Hepatic stellate cell (primary cell): ENCODE measurements around the gene JKAMP.
A peak's percentile ranks its signal among the peaks of the same experiment; 100 is the strongest.

Experiments
- DNase-seq: peaks from one replicate; pipeline ENCODE4 v3.0.0; 2011; ENCODE audit warnings: low spot score

JKAMP gene

GRCh38 chr14:59481407-59481806 is 2.9 kb upstream of the JKAMP start:
- DNase-seq = no peak

DNA sequence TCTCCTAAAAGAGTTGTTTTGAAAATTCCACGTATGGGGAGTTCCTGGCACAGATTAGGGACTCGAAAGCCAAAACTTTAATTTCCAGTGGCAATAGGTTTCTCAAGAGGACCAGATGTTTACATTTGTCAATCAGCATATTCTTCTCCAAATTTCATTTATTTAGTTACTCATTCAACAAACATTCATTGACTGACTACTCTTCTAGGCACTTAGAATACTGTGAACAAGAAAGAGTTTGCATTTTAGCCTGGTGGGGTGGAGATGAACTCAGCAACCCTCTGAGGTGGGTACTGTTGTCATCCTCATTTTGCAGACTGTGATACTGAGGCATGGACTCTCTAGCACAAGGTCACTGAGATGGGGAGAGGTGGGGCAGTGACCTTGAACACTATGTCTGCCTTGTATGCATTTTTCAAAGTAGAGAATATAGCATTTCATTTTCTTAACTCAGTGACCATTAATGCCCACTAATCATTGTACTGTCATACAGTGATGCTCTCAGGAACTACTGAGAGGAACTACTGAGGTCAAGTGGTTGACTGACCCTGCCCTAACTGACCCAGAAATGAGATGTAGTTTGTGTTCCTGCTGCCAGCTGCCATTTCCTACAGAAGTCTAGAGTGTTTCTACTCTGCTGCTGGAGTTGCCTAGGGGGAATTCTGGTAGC is 2.3 kb upstream of the JKAMP start:
- DNase-seq = peak; percentile 14

- DNase-seq = peak; percentile 43
Observed at GRCh38 chr14:59482541-59483331, 1.6 kb upstream of the JKAMP start.

DNA sequence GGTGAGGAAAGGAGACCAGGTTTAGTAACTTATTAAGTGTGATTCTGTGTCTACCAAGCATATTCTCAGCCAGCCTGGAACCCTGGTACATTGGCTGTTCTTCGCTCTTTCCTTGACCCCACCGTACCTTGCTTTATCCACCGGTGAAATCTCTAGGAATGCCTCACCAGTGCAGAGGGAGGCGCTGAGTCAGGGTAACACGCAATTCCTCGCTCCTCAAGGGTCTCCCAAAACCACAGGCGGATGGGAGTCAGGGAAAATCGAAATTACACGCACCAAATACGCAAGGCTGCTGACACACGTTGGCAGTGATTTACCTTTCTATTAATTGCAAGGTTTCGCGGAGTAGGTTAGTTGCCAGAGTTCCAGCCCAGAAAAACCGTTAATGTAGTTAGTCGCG is 954 bp upstream of the JKAMP start:
- peak; percentile 16 for DNase-seq

DNA sequence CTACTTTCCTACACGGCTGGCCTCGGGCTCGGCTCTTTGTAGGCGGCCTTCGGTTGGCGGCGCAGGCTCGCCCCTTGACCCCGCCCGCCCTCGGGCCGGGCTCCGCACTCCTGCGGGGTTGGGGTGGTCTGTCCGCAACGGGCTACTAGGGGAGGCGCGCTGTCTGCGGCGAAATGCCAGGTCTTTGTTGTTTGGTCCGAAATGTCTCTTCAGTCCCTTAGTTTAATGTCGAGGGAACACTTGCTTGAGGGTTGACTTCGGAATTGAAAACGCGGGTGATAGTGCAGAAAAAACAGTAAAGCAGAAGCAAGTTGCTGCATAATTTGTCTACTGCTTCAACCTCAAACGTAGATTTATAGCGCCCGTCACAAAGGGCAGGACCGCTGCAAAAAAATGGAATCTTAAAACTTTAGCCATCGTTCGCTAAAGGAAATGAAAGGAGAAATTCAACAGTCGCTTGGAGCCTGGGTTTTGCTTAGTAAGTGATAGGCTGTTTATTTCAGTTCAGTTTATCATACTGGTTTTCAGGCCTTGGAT is 390 bp downstream of the JKAMP start:
- DNase-seq = peak; percentile 9

DNA sequence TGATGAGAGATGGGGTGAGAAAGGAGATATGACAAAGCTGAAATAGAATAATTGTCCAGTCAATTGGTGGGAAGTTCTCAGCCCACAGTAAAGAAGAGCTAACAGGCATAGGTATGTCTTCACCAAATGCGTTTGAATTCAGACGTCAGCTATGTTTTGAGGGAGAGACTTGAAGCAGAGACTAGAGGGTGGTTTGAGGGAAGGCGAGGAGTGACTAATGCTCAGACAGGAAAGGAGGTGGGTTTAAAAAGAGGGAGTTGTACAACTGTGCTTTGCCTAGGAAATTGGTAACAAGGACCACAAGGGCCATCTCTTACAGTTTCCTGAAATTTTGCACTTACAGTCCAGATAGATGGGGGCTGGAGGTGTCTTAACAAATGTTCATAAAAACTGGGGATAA is 6.4 kb downstream of the JKAMP start:
- DNase-seq = no peak

GRCh38 chr14:59492384-59492783 is 8.1 kb downstream of the JKAMP start:
- DNase-seq = no peak

DNA sequence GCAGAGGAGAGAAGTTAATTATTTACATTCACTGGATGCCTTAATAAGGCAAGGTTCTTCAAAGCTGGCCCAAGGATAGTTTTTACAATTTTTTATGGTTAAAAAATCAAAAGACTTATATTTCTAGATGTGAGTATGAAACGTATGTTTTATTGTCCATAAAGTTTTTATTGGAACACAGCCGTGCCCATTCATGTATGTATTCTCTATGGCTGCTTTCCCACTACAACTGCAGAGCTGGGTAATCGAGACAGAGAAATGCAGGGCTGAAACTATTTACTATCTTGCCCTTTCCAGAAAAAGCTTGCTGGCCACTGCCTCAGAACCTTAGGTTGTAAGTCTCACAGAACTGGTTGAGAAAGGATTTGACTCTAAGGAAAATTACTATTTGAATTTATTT is 16.4 kb downstream of the JKAMP start:
- no peak for DNase-seq

GRCh38 chr14:59503256-59503655 is 18.9 kb downstream of the JKAMP start:
- DNase-seq = no peak

DNA sequence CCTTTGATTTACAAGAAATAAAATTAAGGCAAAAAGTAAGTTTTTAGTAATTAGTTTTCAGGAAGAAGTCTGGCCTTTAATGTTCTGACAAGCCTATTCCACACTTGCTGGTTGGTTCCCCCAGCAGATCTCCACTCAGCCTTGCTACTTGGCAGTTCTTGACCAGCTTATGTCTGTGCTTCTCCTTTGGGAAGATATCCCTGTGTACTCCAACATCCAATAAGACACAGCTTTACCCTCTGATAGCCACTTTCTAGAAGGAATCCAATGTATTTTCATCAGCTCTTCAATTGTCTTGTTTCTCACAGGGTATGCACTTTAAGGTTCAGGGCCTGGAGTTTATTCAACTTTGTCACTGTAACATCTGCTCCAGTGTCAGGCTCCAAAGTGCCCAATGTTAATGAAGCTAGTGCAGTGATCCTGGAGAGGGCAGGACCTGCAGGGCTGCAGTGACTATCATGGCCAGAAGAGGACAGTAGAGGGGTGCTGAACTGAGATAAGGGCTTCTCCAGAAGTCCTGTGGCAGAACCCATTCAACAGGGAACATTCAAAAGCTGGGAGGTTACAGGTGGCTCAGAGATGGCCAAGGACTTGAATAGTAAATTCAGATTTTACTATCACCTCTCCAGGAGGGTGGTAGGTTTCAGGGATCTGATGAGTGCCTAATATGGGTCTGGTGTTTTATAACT is 22.9 kb downstream of the JKAMP start:
- DNase-seq = peak; percentile 58

DNA sequence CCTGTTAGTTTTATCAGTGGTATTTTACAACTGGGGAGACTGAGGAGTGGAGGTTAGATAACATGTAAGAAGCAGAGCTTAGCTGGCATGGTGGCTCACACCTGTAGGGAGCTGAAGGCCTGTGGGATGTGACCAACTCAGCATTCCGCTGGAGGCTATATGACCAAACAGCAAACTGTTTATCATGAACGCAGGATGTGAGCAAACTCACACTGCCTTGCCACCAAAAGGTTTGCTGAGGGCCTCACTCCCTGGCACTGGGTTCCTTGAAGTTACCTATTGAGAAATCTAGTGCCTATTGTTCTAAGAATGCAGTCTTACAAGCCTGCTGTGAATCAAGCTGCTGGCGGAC is 23.4 kb downstream of the JKAMP start:
- DNase-seq = no peak

DNA sequence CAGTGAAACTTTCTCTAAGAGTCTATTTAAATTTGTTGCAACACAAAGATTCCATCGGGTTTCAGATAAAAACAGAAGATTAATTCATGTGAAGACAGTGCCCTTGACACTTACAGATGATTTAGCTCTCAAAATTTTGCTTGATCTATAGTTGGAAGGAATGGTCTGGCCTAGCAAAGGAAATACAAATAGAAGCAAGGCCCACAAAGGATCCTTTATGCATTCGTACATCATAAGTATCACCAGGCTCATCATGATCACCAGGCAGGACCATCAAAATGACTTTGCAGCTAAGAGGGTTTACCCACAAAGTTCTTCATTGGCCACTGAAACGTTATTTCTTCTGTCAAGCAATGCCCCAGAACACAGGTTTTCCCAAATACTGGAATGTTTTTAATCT is 24.8 kb downstream of the JKAMP start:
- DNase-seq = no peak

DNA sequence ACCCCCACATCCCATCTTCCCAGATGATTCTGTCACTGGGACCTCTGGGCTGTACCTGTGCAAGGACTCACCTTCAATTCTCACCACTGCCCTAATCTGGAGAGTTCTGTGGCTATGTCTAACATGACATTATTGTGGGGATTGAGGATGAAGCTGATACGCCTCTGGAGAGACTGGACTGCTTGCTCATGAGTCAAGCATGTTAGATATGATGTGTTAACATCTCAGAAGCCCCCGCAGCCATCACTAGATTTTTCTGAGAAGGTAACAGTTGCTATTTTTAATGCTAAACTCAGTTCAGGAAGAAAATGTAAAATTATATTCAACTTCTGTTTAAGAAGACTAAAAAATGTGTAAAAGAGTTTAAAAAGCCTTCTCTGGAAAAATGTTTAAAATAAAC is 25.7 kb downstream of the JKAMP start:
- DNase-seq = no peak

- no peak for DNase-seq
Observed at GRCh38 chr14:59510966-59511365, 26.6 kb downstream of the JKAMP start.

GRCh38 chr14:59511916-59512575 is 27.7 kb downstream of the JKAMP start:
- DNase-seq = no peak

GRCh38 chr14:59520224-59520623 is 35.9 kb downstream of the JKAMP start:
- no peak for DNase-seq

DNA sequence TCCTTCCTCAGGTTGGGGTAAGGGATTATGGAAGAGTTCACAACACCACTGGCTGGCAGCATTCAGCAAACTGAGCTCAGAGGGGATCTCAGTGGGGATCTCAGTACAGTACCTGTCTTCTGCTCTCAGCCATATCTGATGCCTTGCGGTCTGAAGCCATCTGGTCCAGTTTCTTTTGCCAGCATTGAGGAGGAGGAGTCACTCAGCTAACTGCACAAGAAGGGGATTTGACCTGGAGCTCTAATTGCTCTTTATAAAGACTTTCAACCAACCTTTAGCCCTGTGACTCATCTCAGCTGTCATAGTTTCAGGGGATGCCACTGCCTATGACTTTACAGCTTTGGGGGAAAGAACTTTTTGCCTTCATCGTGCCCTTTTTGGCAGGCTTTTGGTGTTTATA is 44.9 kb downstream of the JKAMP start:
- DNase-seq = no peak

GRCh38 chr14:59530349-59530748 is 46.0 kb downstream of the JKAMP start:
- DNase-seq = no peak

- no peak for DNase-seq
Observed at GRCh38 chr14:59532419-59532818, 48.1 kb downstream of the JKAMP start.

DNA sequence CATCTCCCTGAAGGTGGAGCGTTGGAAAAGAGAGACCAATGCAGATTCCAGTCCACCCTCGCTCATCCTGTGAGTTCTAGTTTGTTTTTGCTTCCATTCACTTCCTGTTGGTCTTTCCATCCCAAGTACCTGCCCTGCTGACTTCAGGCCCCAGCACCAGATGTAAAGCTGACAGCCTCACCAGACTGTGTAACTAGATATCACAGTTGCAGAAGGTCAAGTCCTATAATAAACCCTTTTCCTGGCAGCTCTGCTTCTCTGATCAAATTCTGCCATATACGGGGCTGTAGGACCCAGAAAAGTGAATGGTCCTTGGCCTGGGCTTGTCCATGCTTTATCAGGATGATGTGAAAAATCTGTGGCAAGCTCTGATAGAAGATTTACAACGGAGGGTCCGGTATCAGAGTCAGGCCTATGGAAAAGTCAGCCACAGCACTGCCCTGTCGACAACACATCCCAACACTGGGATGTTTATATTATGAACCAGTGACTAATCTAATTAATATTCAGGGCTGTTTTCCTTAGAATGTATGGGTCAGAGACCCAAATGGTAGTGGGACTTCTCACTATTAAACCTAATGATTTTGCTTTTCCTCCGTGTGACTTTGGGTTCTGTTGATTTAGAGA is 50.2 kb downstream of the JKAMP start:
- peak; percentile 24 for DNase-seq

DNA sequence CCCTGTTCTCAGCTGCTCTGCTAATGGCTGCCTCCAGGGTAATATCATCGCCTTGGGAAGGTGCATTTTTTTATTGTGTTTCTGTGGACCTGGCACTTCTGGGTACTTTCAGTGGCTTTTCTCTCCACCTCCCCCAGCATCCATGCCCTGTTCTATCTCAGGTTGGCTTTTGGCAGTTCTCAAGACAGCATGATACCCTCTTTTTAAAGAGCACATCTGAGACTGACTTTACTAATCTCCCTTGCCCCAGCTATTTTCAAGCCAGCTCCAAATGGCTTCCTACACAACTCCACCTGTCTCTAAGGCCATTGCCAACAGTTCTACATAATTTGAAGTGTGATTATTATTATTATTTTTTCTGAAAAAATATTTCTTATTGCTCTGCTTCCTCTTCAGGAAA is 53.2 kb downstream of the JKAMP start:
- no peak for DNase-seq

- DNase-seq = no peak
Observed at GRCh38 chr14:59538936-59539335, 54.6 kb downstream of the JKAMP start.
